Hepatocyte (in vitro differentiated cells): ENCODE measurements around the gene PEX7.
"Not testable (repeated sequence)": the region's sequence is repeated elsewhere in the genome, so short reads cannot be mapped to it uniquely, and the experiment has no call there.

Experiments
- CTCF ChIP-seq: fragments of 200-600 bp; sonication (generic); IDR thresholded peaks from 2 replicates; pipeline ENCODE4 v1.5.1; 2016; ENCODE audit warnings: antibody characterized with exemption, mild to moderate bottlenecking; ENCODE audit not compliant: poor library complexity
- EZH2phosphoT487 ChIP-seq: fragments of 200-600 bp; sonication (generic); IDR thresholded peaks from one replicate; pipeline ENCODE4 v1.6.1; 2018; ENCODE audit warnings: antibody characterized with exemption, mild to moderate bottlenecking, low read depth, moderate library complexity; ENCODE audit not compliant: unreplicated experiment, severe bottlenecking

DNA sequence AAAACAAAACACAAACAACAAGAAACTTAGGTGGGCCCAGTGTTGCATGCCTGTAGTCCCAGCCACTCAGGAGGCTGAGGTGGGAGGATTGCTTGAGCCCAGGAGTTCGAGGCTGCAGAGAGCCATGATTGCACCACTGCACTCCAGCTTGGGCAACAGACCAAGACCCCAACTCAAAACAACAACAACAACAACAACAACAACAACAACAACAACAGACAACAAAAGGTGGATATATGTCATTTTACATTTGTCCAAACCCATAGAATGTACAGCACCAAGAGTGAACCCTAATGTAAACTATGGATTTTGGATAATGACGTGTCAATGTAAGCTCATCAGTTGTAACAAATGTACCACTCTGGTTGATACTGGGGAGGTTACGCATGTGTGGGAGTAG lies 127.6 kb downstream of the PEX7 start:
- TF ChIP-seq CTCF, EZH2phosphoT487: not testable (repeated sequence)
